Liver (tissue), 9 donors: Measurements from ENCODE around the gene DUSP2. TPM values are rescaled to one million over a fixed set of nuclear protein-coding genes. Genes with fewer than 3 reads are reported as not detected.
A peak's percentile ranks its signal among the peaks of the same experiment; 100 is the strongest.
"Not testable (repeated sequence)": the region's sequence is repeated elsewhere in the genome, so short reads cannot be mapped to it uniquely, and the experiment has no call there.

Source experiments
- DNase-seq: peaks from one replicate; pipeline ENCODE4 v3.0.0-alpha.2; 2017; ENCODE audit warnings: low spot score
- H3K27ac ChIP-seq, 2 donors: one replicate each; pipeline ENCODE4 v1.7.0; 2013; ENCODE audit warnings: inconsistent platforms in 2 of 2, low read length in 2 of 2, control low read depth in 1 of 2, low read depth in 1 of 2, mild to moderate bottlenecking in 1 of 2
- H3K27me3 ChIP-seq, 4 donors: one replicate each; pipeline versions ENCODE4 v1.6.1 to v1.7.0; 2013; ENCODE audit warnings: low read length in 3 of 4, inconsistent platforms in 1 of 4, mild to moderate bottlenecking in 1 of 4, moderate library complexity in 1 of 4; ENCODE audit not compliant: control insufficient read depth in 4 of 4, insufficient read depth in 4 of 4
- H3K36me3 ChIP-seq, 4 donors: one replicate each; pipeline versions ENCODE4 v1.6.1 to v1.7.0; 2013; ENCODE audit warnings: low read length in 3 of 4, mild to moderate bottlenecking in 3 of 4, low read depth in 1 of 4, moderate library complexity in 1 of 4; ENCODE audit not compliant: control insufficient read depth in 4 of 4, insufficient read depth in 3 of 4
- H3K4me1 ChIP-seq, 4 donors: one replicate each; pipeline versions ENCODE4 v1.6.1 to v1.7.0; 2013; ENCODE audit warnings: low read length in 3 of 4, mild to moderate bottlenecking in 3 of 4, moderate library complexity in 1 of 4; ENCODE audit not compliant: control insufficient read depth in 4 of 4, insufficient read depth in 4 of 4
- H3K4me3 ChIP-seq, 3 donors: one replicate each; pipeline versions ENCODE4 v1.6.1 to v1.7.0; 2013; ENCODE audit warnings: low read length in 3 of 3, control low read depth in 1 of 3, low read depth in 1 of 3, mild to moderate bottlenecking in 1 of 3
- H3K9ac ChIP-seq, 2 donors: one replicate each; pipeline ENCODE4 v1.7.0; 2013; ENCODE audit warnings: low read length in 2 of 2, mild to moderate bottlenecking in 2 of 2, moderate library complexity in 2 of 2, control low read depth in 1 of 2, low read depth in 1 of 2
- H3K9me3 ChIP-seq, 4 donors: one replicate each; pipeline versions ENCODE4 v1.6.1 to v1.7.0; 2013; ENCODE audit warnings: low read length in 3 of 4; ENCODE audit not compliant: control insufficient read depth in 4 of 4
- FOXA1 ChIP-seq: IDR thresholded peaks from 2 replicates; pipeline ENCODE4 v1.6.1; 2016; ENCODE audit warnings: antibody characterized with exemption
- GABPA ChIP-seq, 2 donors: IDR thresholded peaks in 1 of 2; conservative IDR thresholded peaks in 1 of 2; 2 replicates each; pipeline ENCODE4 v1.6.1; 2016; ENCODE audit warnings: antibody characterized with exemption in 2 of 2, mild to moderate bottlenecking in 1 of 2, moderate library complexity in 1 of 2
- HNF4G ChIP-seq: IDR thresholded peaks from 2 replicates; pipeline ENCODE4 v1.6.1; 2016; ENCODE audit warnings: antibody characterized with exemption
- JUND ChIP-seq, 2 donors: IDR thresholded peaks; 2 replicates each; pipeline ENCODE4 v1.6.1; 2016; ENCODE audit warnings: antibody characterized with exemption in 2 of 2
- RXRA ChIP-seq, 2 donors: IDR thresholded peaks; 2 replicates each; pipeline ENCODE4 v1.6.1; 2017 to 2018; ENCODE audit warnings: antibody characterized with exemption in 2 of 2, mild to moderate bottlenecking in 1 of 2
- SP1 ChIP-seq: IDR thresholded peaks from 2 replicates; pipeline ENCODE4 v1.6.1; 2018; ENCODE audit warnings: antibody characterized with exemption, mild to moderate bottlenecking
- TAF1 ChIP-seq: conservative IDR thresholded peaks from 2 replicates; pipeline ENCODE4 v1.6.1; 2016; ENCODE audit warnings: antibody characterized with exemption, mild to moderate bottlenecking
- WGBS: extraction: QIAGEN DNeasy Blood & Tissue Kit; methylation state at CpG from one replicate; pipeline ENCODE4 v1.1.7; 2013; 5-methylcytosine and 5-hydroxymethylcytosine counted together
- polyA plus RNA-seq, 2 donors: library from polyadenylated mRNA; stranded (reverse) in 1 of 2; unstranded in 1 of 2; fragments of 200-250 nt in 1 of 2; fragments of >200 nt in 1 of 2; fragmentation: Nextera tagmentation in 1 of 2; extraction: Ambion mirVana in 1 of 2; gene quantifications; one replicate each; pipeline versions ENCODE4 v1.2.1 to v1.2.3, GENCODE V29; 2013 to 2015
- total RNA-seq, 2 donors: library from RNA; depleted of rRNA; stranded (reverse); fragments of >200 nt; gene quantifications; one replicate each; pipeline ENCODE4 v1.2.3, GENCODE V29; 2014
- TF ChIP-seq, protein P1 (sequence below): IDR thresholded peaks from 2 replicates; pipeline ENCODE4 v1.6.1; 2016; ENCODE audit warnings: antibody characterized with exemption, mild to moderate bottlenecking
- donor health status: healthy.
- donor health status: healthy.
- donor health status: healthy.
- donor health status: healthy.
- donor health status: healthy.

Gene DUSP2
- total and polyA plus RNA-seq, 4 donors: 0.99 to 2.8 (median 1.6) TPM

GRCh38 chr2:96163415-96163767 is 18.2 kb upstream of the DUSP2 start (continued):
- TF ChIP-seq, protein P1, sequence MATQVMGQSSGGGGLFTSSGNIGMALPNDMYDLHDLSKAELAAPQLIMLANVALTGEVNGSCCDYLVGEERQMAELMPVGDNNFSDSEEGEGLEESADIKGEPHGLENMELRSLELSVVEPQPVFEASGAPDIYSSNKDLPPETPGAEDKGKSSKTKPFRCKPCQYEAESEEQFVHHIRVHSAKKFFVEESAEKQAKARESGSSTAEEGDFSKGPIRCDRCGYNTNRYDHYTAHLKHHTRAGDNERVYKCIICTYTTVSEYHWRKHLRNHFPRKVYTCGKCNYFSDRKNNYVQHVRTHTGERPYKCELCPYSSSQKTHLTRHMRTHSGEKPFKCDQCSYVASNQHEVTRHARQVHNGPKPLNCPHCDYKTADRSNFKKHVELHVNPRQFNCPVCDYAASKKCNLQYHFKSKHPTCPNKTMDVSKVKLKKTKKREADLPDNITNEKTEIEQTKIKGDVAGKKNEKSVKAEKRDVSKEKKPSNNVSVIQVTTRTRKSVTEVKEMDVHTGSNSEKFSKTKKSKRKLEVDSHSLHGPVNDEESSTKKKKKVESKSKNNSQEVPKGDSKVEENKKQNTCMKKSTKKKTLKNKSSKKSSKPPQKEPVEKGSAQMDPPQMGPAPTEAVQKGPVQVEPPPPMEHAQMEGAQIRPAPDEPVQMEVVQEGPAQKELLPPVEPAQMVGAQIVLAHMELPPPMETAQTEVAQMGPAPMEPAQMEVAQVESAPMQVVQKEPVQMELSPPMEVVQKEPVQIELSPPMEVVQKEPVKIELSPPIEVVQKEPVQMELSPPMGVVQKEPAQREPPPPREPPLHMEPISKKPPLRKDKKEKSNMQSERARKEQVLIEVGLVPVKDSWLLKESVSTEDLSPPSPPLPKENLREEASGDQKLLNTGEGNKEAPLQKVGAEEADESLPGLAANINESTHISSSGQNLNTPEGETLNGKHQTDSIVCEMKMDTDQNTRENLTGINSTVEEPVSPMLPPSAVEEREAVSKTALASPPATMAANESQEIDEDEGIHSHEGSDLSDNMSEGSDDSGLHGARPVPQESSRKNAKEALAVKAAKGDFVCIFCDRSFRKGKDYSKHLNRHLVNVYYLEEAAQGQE: no peak
- no peak for TF ChIP-seq JUND (IDR thresholded peaks at IDR 0.05)
- no peak for TF ChIP-seq FOXA1
- TF ChIP-seq TAF1: no peak

- Histone ChIP-seq H3K4me1 (no peaks in the 10 kb centered on the region), H3K9me3 (peaks cover 0 to 1% (median 0%) of the 10 kb centered on the region in 4 donors), H3K4me3 (no peak overlapping the region), H3K27ac (no peak overlapping the region), H3K27me3 (no peaks in the 10 kb centered on the region), H3K9ac (peak overlapping the region in 1 of 2 donors; percentile 13), H3K36me3 (no peaks in the 10 kb centered on the region)
- DNase-seq: no peak
- 64% methylated on average over 5 of the region's 5 CpGs for WGBS
- TF ChIP-seq RXRA (IDR thresholded peaks at IDR 0.05) (no peak), SP1 (no peak), GABPA (IDR thresholded peaks at IDR 0.05 in 1 of 2, conservative IDR thresholded peaks at IDR 0.05 in 1 of 2) (no peak), FOXA1 (no peak), HNF4G (no peak)
- TF ChIP-seq, protein P1: no peak
Observed at GRCh38 chr2:96161898-96162297, 16.7 kb upstream of the DUSP2 start.

DNA sequence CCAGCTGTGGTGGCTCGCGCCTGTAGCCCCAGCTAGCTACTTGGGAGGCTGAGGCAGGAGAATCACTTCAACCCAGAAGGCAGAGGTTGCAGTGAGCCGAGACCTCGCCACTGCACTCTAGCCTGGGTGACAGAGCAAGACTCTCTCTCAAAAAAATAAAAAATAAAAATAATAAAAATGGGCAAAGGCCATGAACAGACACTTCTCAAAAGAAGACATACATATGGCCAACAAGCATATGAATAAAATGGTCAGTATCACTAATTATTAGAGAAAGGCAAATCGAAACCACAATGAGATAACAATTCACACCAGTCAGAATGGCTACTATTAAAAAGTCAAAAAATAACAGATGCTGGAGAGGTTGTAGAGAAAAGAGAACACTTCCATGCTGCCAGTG is 15.1 kb upstream of the DUSP2 start:
- not testable (repeated sequence) for H3K4me1 ChIP-seq, H3K27ac ChIP-seq, DNase-seq, H3K27me3 ChIP-seq, H3K4me3 ChIP-seq, H3K9me3 ChIP-seq, H3K36me3 ChIP-seq, H3K9ac ChIP-seq
- WGBS: 96% methylated on average over 5 of the region's 5 CpGs
